ENCODE data around the gene RPS6KB2.
A peak's percentile ranks its signal among the peaks of the same experiment; 100 is the strongest.
"Not testable (repeated sequence)": the region's sequence is repeated elsewhere in the genome, so short reads cannot be mapped to it uniquely, and the experiment has no call there.

The RPS6KB2 gene

DNA sequence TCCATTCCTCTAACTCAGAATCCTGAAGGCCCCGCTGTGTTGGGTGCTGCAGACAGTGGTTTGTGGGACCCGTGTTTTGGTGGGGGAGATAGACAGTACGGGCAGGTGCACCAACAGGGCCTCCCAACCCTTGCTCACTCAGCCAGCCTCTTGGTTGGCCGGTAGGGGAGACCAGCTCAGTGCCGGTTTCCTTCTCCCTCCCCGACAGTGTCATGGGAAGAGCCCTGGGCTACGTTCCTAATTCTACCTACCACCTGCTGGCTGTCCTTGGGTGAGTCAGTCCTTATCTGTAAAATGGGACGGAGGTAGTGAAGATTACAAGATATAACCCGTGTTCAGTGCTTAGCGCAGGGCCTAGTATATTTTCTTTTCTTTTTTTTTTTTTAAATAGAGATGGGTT lies 34.9 kb downstream of the RPS6KB2 start:
- no peak overlapping the region for H3K27ac ChIP-seq (ENCODE audit: insufficient read depth, low read depth, low read length, poor library complexity, severe bottlenecking)
- 94 to 97% methylated on average over 10 of the region's 10 CpGs for WGBS, 2 experiments
- no peaks in the 10 kb centered on the region for H3K36me3 ChIP-seq (ENCODE audit: control insufficient read depth, insufficient read depth, low read length)
- no peaks in the 10 kb centered on the region for H3K9me3 ChIP-seq (ENCODE audit: control insufficient read depth, low read length)
- no peaks in the 10 kb centered on the region for H3K27me3 ChIP-seq (ENCODE audit: control insufficient read depth, insufficient read depth, low read length, poor library complexity, severe bottlenecking)
- no peak overlapping the region for H3K4me3 ChIP-seq (ENCODE audit: insufficient read depth, low read depth, low read length)
- no peaks in the 10 kb centered on the region for H3K4me1 ChIP-seq (ENCODE audit: control insufficient read depth, insufficient read depth, low read length)

DNA sequence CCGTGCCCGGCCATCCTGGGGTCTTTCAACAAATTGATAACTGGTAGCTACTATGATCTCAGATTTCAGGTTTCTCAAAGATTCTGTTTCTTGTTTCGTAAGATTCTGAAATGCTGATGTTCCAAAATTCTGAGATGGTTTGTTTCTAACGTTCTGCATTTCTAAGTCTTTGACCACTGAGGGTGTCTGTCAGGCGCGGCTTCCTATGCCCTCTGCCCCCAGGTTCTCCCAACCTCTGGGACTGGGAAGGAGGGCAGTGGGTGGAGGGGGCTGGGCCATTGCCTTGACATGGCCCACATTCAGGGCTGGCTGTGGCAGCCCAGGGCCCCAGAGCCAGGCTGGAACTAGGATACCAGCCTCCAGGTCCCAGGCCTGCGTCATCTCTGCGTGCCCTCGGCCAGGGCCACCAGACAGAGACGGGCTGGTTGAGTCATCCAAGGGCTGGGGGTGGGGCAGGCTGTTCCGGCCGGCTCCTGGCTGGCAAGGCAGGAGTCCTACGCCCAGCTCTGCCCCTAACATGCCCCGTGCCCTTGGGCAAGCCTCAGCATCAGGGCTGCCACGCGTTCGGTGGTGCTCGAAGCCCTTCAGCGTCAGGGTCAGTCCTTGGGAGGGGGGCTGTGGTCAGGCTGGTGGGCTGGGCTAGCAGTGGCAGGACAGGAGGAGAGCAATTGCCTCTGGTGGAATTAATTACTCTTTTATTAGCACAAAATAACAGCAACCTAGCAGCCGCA lies 35.6 kb downstream of the RPS6KB2 start:
- peak overlapping the region; percentile 76 for H3K4me3 ChIP-seq (ENCODE audit: insufficient read depth, low read depth, low read length)
- 90% methylated on average over 20 of the region's 20 CpGs for WGBS, 2 experiments
- no peaks in the 10 kb centered on the region for H3K27me3 ChIP-seq (ENCODE audit: control insufficient read depth, insufficient read depth, low read length, poor library complexity, severe bottlenecking)
- H3K9me3 ChIP-seq (ENCODE audit: control insufficient read depth, low read length), result no peaks in the 10 kb centered on the region
- H3K36me3 ChIP-seq (ENCODE audit: control insufficient read depth, insufficient read depth, low read length), result no peaks in the 10 kb centered on the region
- H3K4me1 ChIP-seq (ENCODE audit: control insufficient read depth, insufficient read depth, low read length), result no peaks in the 10 kb centered on the region
- no peak overlapping the region for H3K27ac ChIP-seq (ENCODE audit: insufficient read depth, low read depth, low read length, poor library complexity, severe bottlenecking)

DNA sequence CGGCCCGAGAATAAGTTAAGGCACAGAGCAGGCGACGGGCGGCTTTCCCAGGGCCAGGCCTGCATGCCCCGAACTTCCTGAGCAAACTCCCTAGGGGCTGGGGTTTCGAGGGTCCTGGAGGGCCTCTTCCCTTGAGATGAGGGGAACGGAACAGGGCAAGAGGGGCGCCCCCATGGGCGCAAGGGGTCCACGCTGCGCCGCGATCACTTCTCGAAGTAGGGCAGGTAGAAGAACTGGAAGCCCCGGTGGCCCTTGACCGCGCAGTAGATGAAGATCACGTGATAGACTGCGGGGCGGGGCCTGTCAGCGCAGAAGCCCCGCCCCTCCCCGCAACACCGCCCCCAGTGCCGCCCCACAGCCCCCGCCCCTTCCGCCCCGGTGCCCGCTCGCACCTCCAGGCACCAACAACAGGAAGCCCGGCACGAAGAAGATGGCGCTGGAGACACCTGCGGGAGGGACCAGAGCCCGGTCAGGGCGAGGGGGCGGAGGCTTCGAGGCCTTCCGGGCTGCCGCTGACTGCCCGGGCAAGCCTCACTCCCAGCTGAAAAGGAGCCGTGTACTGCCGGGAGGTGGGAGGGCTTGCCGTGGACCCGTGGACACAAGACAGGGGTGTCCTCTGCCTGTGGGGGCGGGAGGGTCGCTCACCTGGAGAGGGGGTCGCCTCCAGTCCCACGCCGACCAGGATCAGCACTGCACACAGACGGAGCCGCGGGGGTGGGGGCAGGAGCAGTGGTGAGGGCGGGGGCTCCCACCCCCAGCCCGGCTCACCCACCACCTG lies 36.3 kb downstream of the RPS6KB2 start:
- H3K4me3 ChIP-seq (ENCODE audit: insufficient read depth, low read depth, low read length), result peak overlapping the region; percentile 76

DNA sequence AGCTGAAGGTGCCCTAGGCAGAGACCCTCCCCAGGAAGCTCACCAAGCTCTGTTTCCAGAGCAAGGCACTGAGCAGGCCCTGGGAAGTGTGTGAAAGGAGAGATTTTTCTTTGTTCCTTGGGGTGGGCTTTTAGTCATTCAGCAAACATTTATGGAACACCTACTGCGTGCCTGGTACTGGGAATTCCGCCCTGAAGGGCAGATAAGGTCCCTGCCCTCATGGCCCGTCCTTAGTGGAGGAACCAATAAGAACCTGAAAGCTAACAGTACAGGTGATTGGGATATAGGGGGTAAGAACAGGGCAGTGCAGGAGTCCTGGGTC lies 36.9 kb downstream of the RPS6KB2 start:
- no peaks in the 10 kb centered on the region for H3K36me3 ChIP-seq (ENCODE audit: control insufficient read depth, insufficient read depth, low read length)
- no peaks in the 10 kb centered on the region for H3K9me3 ChIP-seq (ENCODE audit: control insufficient read depth, low read length)
- WGBS, 2 experiments, result 59 to 64% methylated on average over 3 of the region's 3 CpGs
- no peak overlapping the region for H3K27ac ChIP-seq (ENCODE audit: insufficient read depth, low read depth, low read length, poor library complexity, severe bottlenecking)
- H3K4me1 ChIP-seq (ENCODE audit: control insufficient read depth, insufficient read depth, low read length), result no peaks in the 10 kb centered on the region
- peak overlapping the region; percentile 76 for H3K4me3 ChIP-seq (ENCODE audit: insufficient read depth, low read depth, low read length)
- H3K27me3 ChIP-seq (ENCODE audit: control insufficient read depth, insufficient read depth, low read length, poor library complexity, severe bottlenecking), result no peaks in the 10 kb centered on the region

More for the DNA sequence above, 36.3 kb downstream of the RPS6KB2 start:
- no peaks in the 10 kb centered on the region for H3K27me3 ChIP-seq (ENCODE audit: control insufficient read depth, insufficient read depth, low read length, poor library complexity, severe bottlenecking)
- no peaks in the 10 kb centered on the region for H3K9me3 ChIP-seq (ENCODE audit: control insufficient read depth, low read length)
- no peaks in the 10 kb centered on the region for H3K36me3 ChIP-seq (ENCODE audit: control insufficient read depth, insufficient read depth, low read length)
- WGBS, 2 experiments, result 14% methylated on average over 56 of the region's 56 CpGs
- no peaks in the 10 kb centered on the region for H3K4me1 ChIP-seq (ENCODE audit: control insufficient read depth, insufficient read depth, low read length)
- no peak overlapping the region for H3K27ac ChIP-seq (ENCODE audit: insufficient read depth, low read depth, low read length, poor library complexity, severe bottlenecking)

DNA sequence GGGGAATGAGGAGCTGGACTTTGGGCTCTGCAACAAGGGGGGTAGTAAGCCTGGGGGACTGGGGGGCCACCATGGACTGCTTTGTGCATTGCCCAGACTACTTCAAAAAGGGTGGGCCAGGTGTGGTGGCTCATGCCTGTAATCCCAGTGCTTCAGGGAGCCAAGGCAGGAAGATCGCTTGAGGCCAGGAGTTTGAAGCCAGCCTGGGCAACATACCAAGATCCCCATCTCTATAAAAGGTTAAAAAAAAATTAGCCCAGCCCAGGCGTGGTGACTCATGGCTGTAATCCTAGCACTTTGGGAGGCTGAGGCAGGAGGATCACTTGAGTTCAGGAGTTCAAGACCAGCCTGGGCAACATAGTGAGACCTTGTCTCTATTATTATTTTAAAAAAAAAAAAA lies 37.2 kb downstream of the RPS6KB2 start:
- H3K27me3 ChIP-seq (ENCODE audit: control insufficient read depth, insufficient read depth, low read length, poor library complexity, severe bottlenecking); H3K9me3 ChIP-seq (ENCODE audit: control insufficient read depth, low read length); H3K27ac ChIP-seq (ENCODE audit: insufficient read depth, low read depth, low read length, poor library complexity, severe bottlenecking); H3K4me1 ChIP-seq (ENCODE audit: control insufficient read depth, insufficient read depth, low read length); H3K36me3 ChIP-seq (ENCODE audit: control insufficient read depth, insufficient read depth, low read length): not testable (repeated sequence)
- H3K4me3 ChIP-seq (ENCODE audit: insufficient read depth, low read depth, low read length), result peak overlapping the region; percentile 76
- 87 to 94% methylated on average over 2 of the region's 2 CpGs for WGBS, 2 experiments

DNA sequence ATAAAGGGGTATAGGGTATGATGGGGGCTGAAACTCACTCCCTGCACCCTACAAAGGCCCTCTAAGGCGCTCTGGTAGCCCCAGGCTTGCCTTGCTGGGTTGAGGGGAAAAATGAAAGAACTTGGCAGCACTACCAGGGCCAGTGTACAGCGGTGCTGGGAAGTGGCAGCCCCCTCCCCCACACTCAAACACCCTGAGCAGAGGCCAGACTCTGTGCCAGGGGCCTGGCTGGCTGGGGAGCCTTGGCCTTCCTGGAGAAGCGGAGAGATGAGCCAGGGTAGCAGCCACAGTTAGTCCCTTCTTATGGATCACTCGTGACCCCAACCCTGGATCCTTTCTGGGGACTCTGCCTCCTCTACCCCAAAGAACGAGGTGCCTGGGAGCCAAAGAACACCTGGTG lies 38.1 kb downstream of the RPS6KB2 start:
- 92 to 94% methylated on average over 5 of the region's 5 CpGs for WGBS, 2 experiments
- Histone ChIP-seq H3K9me3 (ENCODE audit: control insufficient read depth, low read length) (no peaks in the 10 kb centered on the region), H3K27me3 (ENCODE audit: control insufficient read depth, insufficient read depth, low read length, poor library complexity, severe bottlenecking) (no peaks in the 10 kb centered on the region), H3K4me1 (ENCODE audit: control insufficient read depth, insufficient read depth, low read length) (no peaks in the 10 kb centered on the region), H3K27ac (ENCODE audit: insufficient read depth, low read depth, low read length, poor library complexity, severe bottlenecking) (no peak overlapping the region), H3K4me3 (ENCODE audit: insufficient read depth, low read depth, low read length) (no peak overlapping the region), H3K36me3 (ENCODE audit: control insufficient read depth, insufficient read depth, low read length) (no peaks in the 10 kb centered on the region)

DNA sequence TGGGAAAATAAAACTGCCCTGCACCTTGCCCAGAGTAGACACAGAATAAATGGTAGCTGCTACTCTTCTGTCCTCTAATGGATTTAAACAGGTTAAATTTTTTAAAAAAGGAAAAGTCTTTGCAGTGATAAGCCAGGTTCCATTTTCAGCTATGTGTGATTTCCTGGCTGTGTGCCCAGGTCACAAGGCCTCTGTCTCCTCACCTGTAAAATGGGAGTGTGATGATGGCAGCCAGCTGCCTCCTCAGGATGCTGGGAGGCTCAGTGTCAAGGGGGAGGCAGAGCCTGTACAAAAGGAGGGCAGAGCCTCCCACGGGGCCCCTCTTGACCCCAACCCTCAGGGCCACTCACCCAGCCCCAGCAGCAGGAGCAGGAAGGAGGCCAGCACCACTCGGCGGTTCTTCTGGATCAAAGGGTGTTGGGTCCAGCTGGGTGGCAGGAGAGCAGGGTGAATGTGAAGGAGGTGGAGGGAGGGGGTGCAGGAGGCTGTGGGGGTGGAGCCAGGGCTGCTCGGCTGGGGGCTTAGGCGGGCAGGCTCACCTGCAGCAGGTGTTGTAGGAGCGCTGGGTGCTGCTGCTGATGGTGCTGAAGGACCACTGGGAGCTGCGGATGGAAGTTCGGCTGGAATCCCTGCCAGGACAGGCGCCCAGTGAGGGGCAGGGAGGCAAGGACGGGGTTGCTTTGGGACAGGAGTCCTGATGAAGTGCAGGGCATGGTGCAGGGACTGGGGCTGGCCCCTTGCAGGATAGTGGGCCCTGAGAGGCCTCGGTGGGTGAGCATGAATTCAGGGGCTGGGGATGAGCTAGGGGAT lies 38.9 kb downstream of the RPS6KB2 start:
- Histone ChIP-seq H3K4me1 (ENCODE audit: control insufficient read depth, insufficient read depth, low read length) (no peaks in the 10 kb centered on the region), H3K27me3 (ENCODE audit: control insufficient read depth, insufficient read depth, low read length, poor library complexity, severe bottlenecking) (no peaks in the 10 kb centered on the region), H3K27ac (ENCODE audit: insufficient read depth, low read depth, low read length, poor library complexity, severe bottlenecking) (no peak overlapping the region), H3K9me3 (ENCODE audit: control insufficient read depth, low read length) (no peaks in the 10 kb centered on the region), H3K36me3 (ENCODE audit: control insufficient read depth, insufficient read depth, low read length) (no peaks in the 10 kb centered on the region), H3K4me3 (ENCODE audit: insufficient read depth, low read depth, low read length) (no peak overlapping the region)
- WGBS, 2 experiments, result 87 to 90% methylated on average over 11 of the region's 11 CpGs

DNA sequence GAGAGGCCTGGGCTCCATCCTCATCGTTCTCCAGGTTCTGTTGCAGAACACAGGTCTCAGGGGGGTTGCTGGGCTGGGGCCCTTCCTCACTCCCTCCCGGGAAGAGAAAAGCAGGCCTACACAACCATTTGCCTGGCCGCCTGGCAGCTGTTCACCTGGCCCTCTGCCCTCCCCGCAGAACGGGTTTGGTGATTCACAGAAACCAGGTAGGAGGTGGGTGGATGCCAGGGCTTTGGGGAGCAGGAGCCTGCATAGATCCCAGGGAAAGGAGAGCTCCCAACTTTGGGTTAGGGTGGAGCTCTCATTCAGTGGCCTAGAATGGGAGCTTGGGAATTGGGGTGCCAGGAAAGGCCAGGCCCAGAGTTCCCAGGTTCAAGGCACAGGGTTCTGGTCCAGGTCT lies 39.8 kb downstream of the RPS6KB2 start:
- WGBS, 2 experiments, result 72 to 77% methylated on average over 5 of the region's 5 CpGs
- no peaks in the 10 kb centered on the region for H3K4me1 ChIP-seq (ENCODE audit: control insufficient read depth, insufficient read depth, low read length)
- H3K9me3 ChIP-seq (ENCODE audit: control insufficient read depth, low read length), result no peaks in the 10 kb centered on the region
- no peaks in the 10 kb centered on the region for H3K36me3 ChIP-seq (ENCODE audit: control insufficient read depth, insufficient read depth, low read length)
- peak overlapping the region; percentile 88 for H3K4me3 ChIP-seq (ENCODE audit: insufficient read depth, low read depth, low read length)
- no peaks in the 10 kb centered on the region for H3K27me3 ChIP-seq (ENCODE audit: control insufficient read depth, insufficient read depth, low read length, poor library complexity, severe bottlenecking)
- H3K27ac ChIP-seq (ENCODE audit: insufficient read depth, low read depth, low read length, poor library complexity, severe bottlenecking), result no peak overlapping the region

DNA sequence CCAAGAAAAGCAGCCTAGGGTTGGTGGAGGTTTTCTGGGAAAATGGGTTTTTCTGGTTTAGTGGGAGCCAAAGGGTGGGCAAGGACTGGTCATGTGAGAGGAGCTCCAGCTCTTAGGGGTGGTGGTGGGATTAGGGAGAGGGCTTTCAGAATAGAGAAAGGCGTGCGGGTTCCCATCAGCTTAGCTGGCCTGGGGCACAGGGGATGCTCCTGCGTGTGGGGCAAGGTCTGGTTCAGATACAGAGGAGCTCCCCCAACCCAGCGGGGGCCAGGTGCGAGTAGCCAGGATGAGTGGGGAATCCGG lies 40.1 kb downstream of the RPS6KB2 start:
- no peaks in the 10 kb centered on the region for H3K4me1 ChIP-seq (ENCODE audit: control insufficient read depth, insufficient read depth, low read length)
- no peaks in the 10 kb centered on the region for H3K36me3 ChIP-seq (ENCODE audit: control insufficient read depth, insufficient read depth, low read length)
- 10 to 15% methylated on average over 6 of the region's 6 CpGs for WGBS, 2 experiments
- H3K27me3 ChIP-seq (ENCODE audit: control insufficient read depth, insufficient read depth, low read length, poor library complexity, severe bottlenecking), result no peaks in the 10 kb centered on the region
- H3K4me3 ChIP-seq (ENCODE audit: insufficient read depth, low read depth, low read length), result peak overlapping the region; percentile 88
- H3K27ac ChIP-seq (ENCODE audit: insufficient read depth, low read depth, low read length, poor library complexity, severe bottlenecking), result no peak overlapping the region
- H3K9me3 ChIP-seq (ENCODE audit: control insufficient read depth, low read length), result no peaks in the 10 kb centered on the region

DNA sequence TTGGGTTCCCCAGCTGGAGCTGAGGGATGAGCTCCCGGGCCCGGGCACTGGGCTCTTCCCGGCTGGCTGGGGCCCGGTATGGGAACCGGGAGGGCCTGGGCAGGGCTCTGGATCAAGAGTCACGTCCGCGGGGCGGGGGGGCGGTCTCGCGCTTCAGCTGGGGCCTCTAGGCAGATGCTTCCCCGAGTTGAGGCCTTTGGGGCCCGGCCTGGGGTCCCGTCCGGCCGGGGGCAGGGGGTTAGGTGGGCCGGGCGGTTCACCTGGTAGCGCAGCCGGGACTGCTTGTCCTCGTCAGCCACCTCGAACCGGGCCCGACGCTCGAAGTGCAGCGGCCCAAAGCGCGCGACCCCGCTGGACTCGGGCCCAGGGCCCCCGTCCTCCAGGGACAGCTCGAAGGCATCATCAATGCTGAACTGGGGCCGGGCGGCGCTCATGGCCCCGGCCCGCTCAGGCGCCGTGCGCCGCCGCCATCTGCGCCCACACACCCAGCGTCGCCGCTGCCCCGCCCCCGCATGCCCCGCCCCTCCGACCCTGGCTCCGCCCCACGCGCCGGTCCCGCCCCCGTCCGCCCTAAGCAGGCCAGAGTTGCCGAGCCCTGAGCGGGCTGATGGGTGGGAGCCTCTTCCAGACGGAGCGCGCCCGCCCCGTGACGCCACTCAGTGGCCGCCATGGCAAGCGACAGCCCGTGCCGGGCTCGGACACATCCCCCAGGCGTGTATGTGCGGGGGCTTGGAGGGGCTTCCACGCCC lies 40.6 kb downstream of the RPS6KB2 start, which contains the start of gene TMEM134:
TSS of gene TMEM134 (minus strand) at position 493 of the 749 bp plus-strand sequence. CDS start at position 434, 59 bp downstream.
- H3K36me3 ChIP-seq (ENCODE audit: control insufficient read depth, insufficient read depth, low read length), result no peaks in the 10 kb centered on the region
- H3K9me3 ChIP-seq (ENCODE audit: control insufficient read depth, low read length), result no peaks in the 10 kb centered on the region
- H3K4me3 ChIP-seq (ENCODE audit: insufficient read depth, low read depth, low read length), result peak within 1 kb of the TSS; percentile 88
- WGBS, 2 experiments, result 1% methylated on average over 76 of the region's 76 CpGs
- no peaks in the 10 kb centered on the region for H3K4me1 ChIP-seq (ENCODE audit: control insufficient read depth, insufficient read depth, low read length)
- no peak within 1 kb of the TSS for H3K27ac ChIP-seq (ENCODE audit: insufficient read depth, low read depth, low read length, poor library complexity, severe bottlenecking)
- no peaks in the 10 kb centered on the region for H3K27me3 ChIP-seq (ENCODE audit: control insufficient read depth, insufficient read depth, low read length, poor library complexity, severe bottlenecking)

Measured in ectodermal cell (in vitro differentiated cells).